NB4 (cell line): ENCODE measurements around the gene PARPBP.
"Not testable (repeated sequence)": the region's sequence is repeated elsewhere in the genome, so short reads cannot be mapped to it uniquely, and the experiment has no call there.

Experiments
- CTCF ChIP-seq: IDR thresholded peaks from one replicate; pipeline ENCODE4 v1.5.1; 2012; ENCODE audit warnings: low read depth, low read length
- MAX ChIP-seq: IDR thresholded peaks from 2 replicates; pipeline ENCODE4 v1.6.1; 2011; ENCODE audit warnings: low read depth, low read length
- MYC ChIP-seq: IDR thresholded peaks from 2 replicates; pipeline ENCODE4 v1.6.1; 2011; ENCODE audit warnings: low read depth, low read length
- POLR2A ChIP-seq: IDR thresholded peaks from 2 replicates; pipeline ENCODE4 v1.6.1; 2011; ENCODE audit warnings: mild to moderate bottlenecking; ENCODE audit not compliant: insufficient read length; ENCODE audit errors: extremely low read depth

GRCh38 chr12:102072092-102072491, 47.9 kb upstream of the PARPBP start:
- TF ChIP-seq CTCF, MAX, MYC, POLR2A: not testable (repeated sequence)
